ENCODE results near the gene SPEN.
A peak's percentile ranks its signal among the peaks of the same experiment; 100 is the strongest.
"Not testable (repeated sequence)": the region's sequence is repeated elsewhere in the genome, so short reads cannot be mapped to it uniquely, and the experiment has no call there.

Gene SPEN, protein sequence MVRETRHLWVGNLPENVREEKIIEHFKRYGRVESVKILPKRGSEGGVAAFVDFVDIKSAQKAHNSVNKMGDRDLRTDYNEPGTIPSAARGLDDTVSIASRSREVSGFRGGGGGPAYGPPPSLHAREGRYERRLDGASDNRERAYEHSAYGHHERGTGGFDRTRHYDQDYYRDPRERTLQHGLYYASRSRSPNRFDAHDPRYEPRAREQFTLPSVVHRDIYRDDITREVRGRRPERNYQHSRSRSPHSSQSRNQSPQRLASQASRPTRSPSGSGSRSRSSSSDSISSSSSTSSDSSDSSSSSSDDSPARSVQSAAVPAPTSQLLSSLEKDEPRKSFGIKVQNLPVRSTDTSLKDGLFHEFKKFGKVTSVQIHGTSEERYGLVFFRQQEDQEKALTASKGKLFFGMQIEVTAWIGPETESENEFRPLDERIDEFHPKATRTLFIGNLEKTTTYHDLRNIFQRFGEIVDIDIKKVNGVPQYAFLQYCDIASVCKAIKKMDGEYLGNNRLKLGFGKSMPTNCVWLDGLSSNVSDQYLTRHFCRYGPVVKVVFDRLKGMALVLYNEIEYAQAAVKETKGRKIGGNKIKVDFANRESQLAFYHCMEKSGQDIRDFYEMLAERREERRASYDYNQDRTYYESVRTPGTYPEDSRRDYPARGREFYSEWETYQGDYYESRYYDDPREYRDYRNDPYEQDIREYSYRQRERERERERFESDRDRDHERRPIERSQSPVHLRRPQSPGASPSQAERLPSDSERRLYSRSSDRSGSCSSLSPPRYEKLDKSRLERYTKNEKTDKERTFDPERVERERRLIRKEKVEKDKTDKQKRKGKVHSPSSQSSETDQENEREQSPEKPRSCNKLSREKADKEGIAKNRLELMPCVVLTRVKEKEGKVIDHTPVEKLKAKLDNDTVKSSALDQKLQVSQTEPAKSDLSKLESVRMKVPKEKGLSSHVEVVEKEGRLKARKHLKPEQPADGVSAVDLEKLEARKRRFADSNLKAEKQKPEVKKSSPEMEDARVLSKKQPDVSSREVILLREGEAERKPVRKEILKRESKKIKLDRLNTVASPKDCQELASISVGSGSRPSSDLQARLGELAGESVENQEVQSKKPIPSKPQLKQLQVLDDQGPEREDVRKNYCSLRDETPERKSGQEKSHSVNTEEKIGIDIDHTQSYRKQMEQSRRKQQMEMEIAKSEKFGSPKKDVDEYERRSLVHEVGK (N-terminal part only)

DNA sequence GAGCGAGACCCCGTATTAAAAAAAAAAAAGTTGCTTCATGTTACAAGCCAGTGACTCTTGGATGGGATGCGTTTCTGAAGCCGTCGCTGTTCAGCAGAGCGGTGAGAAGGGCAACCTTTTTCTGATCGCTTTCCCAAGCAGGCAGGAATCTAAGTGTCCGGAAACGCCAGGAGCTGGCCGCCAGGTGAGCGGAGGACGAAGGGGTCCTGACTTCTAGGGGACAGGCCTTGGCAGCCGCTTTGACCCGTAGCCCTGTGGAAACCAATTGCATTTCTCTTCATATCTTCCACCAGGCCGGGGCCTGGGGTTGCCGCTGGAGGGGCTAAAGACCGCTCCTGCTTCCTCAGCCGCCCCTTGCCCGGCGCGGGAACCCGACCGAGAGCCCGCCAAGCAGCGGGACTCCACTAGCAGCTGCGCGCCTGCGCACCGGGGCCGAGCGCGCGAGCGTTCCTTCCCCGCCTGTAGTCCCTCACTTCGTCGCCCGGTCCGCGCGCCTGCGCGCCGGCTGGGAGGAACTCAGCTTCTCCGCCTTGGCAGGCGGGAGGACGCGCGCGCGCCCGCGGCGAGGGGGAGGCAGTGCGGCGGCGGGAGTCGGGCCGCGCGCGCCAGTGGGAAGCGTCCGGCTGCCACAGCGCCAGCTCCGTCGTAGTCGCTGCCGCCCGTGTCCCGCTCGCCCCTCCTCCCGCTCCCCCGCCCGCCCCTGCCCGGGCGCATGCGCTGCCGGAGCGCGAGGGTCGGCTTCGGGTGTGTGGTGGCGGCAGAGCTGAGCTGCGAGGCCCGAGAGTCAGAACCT is at the start of gene SPEN:
TSS of gene SPEN (plus strand) at position 608 of the 793 bp plus-strand sequence. CDS start 361 bp downstream, outside the sequence.
- DNase-seq (ENCODE audit: low read depth, low spot score) = peak; percentile 69

DNA sequence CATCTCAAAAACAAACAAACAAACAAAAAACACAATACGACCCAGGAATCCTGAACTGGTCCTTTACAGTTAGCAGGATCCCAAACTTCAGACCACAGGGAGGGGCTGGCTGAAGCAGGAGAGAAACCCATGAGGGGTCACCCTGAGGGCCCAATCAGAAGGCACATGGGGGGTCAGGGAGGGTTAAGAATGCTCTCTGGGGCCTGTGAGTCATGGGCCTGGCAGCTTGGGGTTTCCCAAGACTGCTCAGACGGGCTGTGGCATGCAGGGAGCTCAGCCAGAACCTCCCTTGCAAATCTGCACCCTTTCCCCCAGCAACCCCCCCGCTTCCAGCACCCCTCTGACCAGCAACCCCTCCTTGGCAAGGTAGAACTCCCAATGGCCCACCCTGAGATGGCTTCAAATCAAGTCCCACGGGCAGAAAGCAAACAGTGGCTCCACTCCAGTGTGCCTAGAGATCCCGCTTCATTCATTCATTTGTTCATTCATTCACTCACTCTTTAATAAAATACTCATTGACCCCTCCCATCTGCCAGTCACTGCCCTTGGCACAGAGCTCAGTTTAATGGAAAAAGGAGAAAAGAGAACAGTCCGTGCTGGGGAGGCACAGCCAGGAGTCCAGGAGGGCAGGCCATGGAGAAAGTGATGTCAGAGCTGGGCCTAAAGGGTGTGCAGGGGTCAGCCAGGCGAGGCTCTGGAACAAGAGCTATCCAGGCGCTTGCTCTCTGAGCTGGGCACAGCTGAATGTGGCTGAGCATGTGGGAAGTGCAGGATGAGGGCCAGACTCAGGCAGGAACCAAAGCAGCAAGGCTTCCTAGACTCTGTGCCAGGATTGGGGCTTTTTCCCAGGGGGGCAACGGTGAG is 48.3 kb upstream of the SPEN start:
- DNase-seq (ENCODE audit: low read depth, low spot score) = no peak

GRCh38 chr1:15799928-15800835 is 47.3 kb upstream of the SPEN start:
- no peak for DNase-seq (ENCODE audit: low read depth, low spot score)

- DNase-seq (ENCODE audit: low read depth, low spot score) = no peak
Observed at GRCh38 chr1:15802234-15802965, 45.1 kb upstream of the SPEN start.

GRCh38 chr1:15803380-15803779 is 44.1 kb upstream of the SPEN start:
- no peak for DNase-seq (ENCODE audit: low read depth, low spot score)

DNA sequence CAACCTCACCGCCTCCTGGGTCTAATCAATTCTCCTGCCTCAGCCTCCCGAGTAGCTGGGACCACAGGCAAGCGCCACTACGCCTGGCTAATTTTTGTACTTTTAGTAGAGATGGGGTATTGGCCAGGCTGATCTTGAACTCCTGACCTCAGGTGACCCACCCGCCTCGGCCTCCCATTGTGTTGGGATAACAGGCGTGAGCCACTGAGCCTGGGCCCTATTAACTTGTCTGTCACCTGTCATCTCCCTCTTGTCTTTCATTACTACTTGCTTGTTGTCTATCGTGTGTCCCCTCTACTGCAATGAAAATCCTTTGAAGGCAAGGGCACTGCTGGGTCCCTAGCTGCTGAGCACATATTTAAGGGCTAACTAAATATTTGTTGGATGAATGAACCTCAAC is 43.4 kb upstream of the SPEN start:
- DNase-seq (ENCODE audit: low read depth, low spot score) = no peak

- DNase-seq (ENCODE audit: low read depth, low spot score) = no peak
Observed at GRCh38 chr1:15807121-15807520, 40.4 kb upstream of the SPEN start.

GRCh38 chr1:15807549-15807948 is 40.0 kb upstream of the SPEN start, which contains the start of gene UQCRHL:
UQCRHL (minus strand) TSS chr1:15807649; CDS start chr1:15807649, 0 bp downstream.
- not testable (repeated sequence) for DNase-seq (ENCODE audit: low read depth, low spot score)

GRCh38 chr1:15808955-15809354 is 38.6 kb upstream of the SPEN start:
- DNase-seq (ENCODE audit: low read depth, low spot score) = no peak

GRCh38 chr1:15810073-15810472 is 37.4 kb upstream of the SPEN start:
- DNase-seq (ENCODE audit: low read depth, low spot score) = no peak

DNA sequence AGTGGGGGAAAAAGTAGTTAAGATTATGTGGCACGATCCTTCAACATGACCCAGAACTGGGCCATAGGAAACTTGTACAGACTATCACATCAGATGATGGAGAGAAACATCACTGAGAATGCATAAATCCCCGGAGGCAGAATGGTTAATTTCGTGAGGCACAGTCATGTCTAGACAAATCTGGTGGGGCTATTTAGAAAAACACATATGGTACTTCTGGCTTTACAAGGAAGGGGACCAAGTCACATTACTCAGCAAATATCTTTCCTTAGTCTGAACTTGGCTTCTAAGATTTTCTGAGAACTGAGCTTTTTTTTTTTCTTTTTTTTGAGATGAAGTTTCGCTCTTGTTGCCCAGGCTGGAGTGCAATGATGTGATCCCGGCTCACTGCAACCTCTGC is 30.8 kb upstream of the SPEN start:
- no peak for DNase-seq (ENCODE audit: low read depth, low spot score)

GRCh38 chr1:15820478-15820877 is 27.0 kb upstream of the SPEN start:
- no peak for DNase-seq (ENCODE audit: low read depth, low spot score)

DNA sequence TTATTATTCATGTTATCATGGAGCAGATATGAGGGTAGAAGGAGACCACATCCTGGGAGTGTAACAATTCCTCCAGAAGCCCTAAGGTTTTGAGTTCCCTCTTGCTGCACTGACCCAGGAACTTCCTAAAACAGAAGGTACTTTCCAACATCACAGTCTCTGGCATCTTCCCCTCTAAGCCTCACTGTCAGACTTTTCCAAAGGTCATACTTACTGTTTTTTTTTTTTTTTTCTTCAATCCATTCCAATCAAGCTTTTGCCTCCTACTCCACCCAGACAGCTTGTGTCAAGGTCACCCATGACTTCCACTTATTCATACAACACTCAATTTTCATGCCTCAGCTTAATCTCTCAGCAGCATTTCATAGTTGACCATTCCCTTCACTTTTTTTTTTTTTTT is 21.7 kb upstream of the SPEN start:
- DNase-seq (ENCODE audit: low read depth, low spot score) = no peak

- DNase-seq (ENCODE audit: low read depth, low spot score) = no peak
Observed at GRCh38 chr1:15826810-15827507, 20.5 kb upstream of the SPEN start.

GRCh38 chr1:15827567-15827966 is 19.9 kb upstream of the SPEN start:
- not testable (repeated sequence) for DNase-seq (ENCODE audit: low read depth, low spot score)

- DNase-seq (ENCODE audit: low read depth, low spot score) = not testable (repeated sequence)
Observed at GRCh38 chr1:15828931-15829330, 18.6 kb upstream of the SPEN start.

- no peak for DNase-seq (ENCODE audit: low read depth, low spot score)
Observed at GRCh38 chr1:15830258-15830657, 17.2 kb upstream of the SPEN start.
